HepG2 (cell line): ENCODE data around the gene KCNMA1. TPM values are rescaled to one million over a fixed set of nuclear protein-coding genes. Genes with fewer than 3 reads are reported as not detected.

Source experiments
- ATAC-seq: fragments of 200-7000 bp; cut with Tn5 transposase; 3 replicates; pipeline ENCODE4 v1.9.1; 2020; ENCODE audit warnings: mild to moderate bottlenecking, moderate library complexity
- BruUV-seq: library from RNA; stranded (reverse); fragments of 400-500 nt; replicated peaks from 2 replicates; lab custom pipeline; 2021; lab: Mats Ljungman, UMichigan
- CTCF ChIA-PET: fragments of 300-600 bp; formaldehyde crosslinking; extraction: SDS; loops from one replicate; lab custom pipeline; 2021; ENCODE audit warnings: low total read pairs, inconsistent platforms, low intra/inter-chr PET ratio; lab: Yijun Ruan, JAX
- POLR2A ChIA-PET: fragments of 350-600 bp; sonication (Branson Sonifier 250); formaldehyde crosslinking; loops from one replicate; lab custom pipeline; 2020; ENCODE audit warnings: antibody characterized with exemption, inconsistent platforms; lab: Yijun Ruan, JAX
- DNase-seq: peaks from one replicate; pipeline ENCODE4 v3.0.0-alpha.2; 2015; ENCODE audit warnings: low spot score
- FAIRE-seq: peaks from 3 replicates; lab custom pipeline; 2011; peaks lifted over from hg19 to GRCh38; lab: Jason Lieb, UNC
- H2AFZ ChIP-seq: one replicate; pipeline ENCODE4 v1.6.1; 2011; ENCODE audit warnings: low read length, inconsistent platforms
- H3K27ac ChIP-seq: fragments of 300-600 bp; 3 replicates; pipeline ENCODE4 v1.8.0; 2011; ENCODE audit warnings: mixed run types, mild to moderate bottlenecking, mixed read lengths, low read length, inconsistent platforms; ENCODE audit not compliant: insufficient read depth; ENCODE audit errors: extremely low read length
- H3K27me3 ChIP-seq, 2 experiments: fragments of 200-600 bp in 1 of 2; 2 replicates in 1 of 2; 3 replicates in 1 of 2; pipeline versions ENCODE4 v1.6.0 to v1.8.0; 2011; ENCODE audit warnings: low read length in 2 of 2, mild to moderate bottlenecking in 2 of 2, moderate library complexity in 2 of 2, inconsistent platforms in 1 of 2; ENCODE audit not compliant: insufficient read depth in 2 of 2, control insufficient read depth in 1 of 2
- H3K36me3 ChIP-seq, 2 experiments: fragments of 200-600 bp in 1 of 2; replicated peaks in 1 of 2; 2 replicates in 1 of 2; 3 replicates in 1 of 2; pipeline versions ENCODE4 v1.5.1 to v1.8.0; 2011; ENCODE audit warnings: low read length in 2 of 2, inconsistent platforms in 1 of 2; ENCODE audit not compliant: insufficient read depth in 2 of 2, control insufficient read depth in 1 of 2
- H3K4me1 ChIP-seq: 2 replicates; pipeline ENCODE4 v1.5.1; 2012; ENCODE audit warnings: low read length, inconsistent platforms; ENCODE audit not compliant: insufficient read depth
- H3K4me2 ChIP-seq: 2 replicates; pipeline ENCODE4 v1.6.0; 2011; ENCODE audit warnings: low read depth, low read length, inconsistent platforms
- H3K4me3 ChIP-seq, 3 experiments: fragments of 200-600 bp in 1 of 3; sonication (generic), shearing (Covaris generic) in 1 of 3; replicated peaks in 1 of 3; 2 replicates each; pipeline ENCODE4 v1.5.1; 2011 to 2016; ENCODE audit warnings: low read length in 3 of 3, inconsistent platforms in 2 of 3, low read depth in 2 of 3, mild to moderate bottlenecking in 2 of 3, control low read depth in 1 of 3, mixed read lengths in 1 of 3; ENCODE audit not compliant: insufficient read depth in 1 of 3
- H3K79me2 ChIP-seq: one replicate; pipeline ENCODE4 v1.6.1; 2011; ENCODE audit warnings: low read length, inconsistent platforms; ENCODE audit not compliant: insufficient read depth
- H3K9ac ChIP-seq: 2 replicates; pipeline ENCODE4 v1.6.0; 2011; ENCODE audit warnings: mild to moderate bottlenecking, low read depth, low read length, inconsistent platforms; ENCODE audit not compliant: insufficient read depth
- H3K9me3 ChIP-seq: 2 replicates; pipeline ENCODE4 v1.5.1; 2012; ENCODE audit warnings: mild to moderate bottlenecking, low read length
- H4K20me1 ChIP-seq: 2 replicates; pipeline ENCODE4 v1.6.0; 2011; ENCODE audit warnings: inconsistent platforms, mild to moderate bottlenecking, low read length, moderate library complexity; ENCODE audit not compliant: insufficient read depth
- BRD4 ChIP-seq: sonication (generic); formaldehyde crosslinking; IDR thresholded peaks from 2 replicates; pipeline ENCODE4 v1.4.0; 2020; ENCODE audit warnings: missing genetic modification reagents
- HNF4G ChIP-seq, 2 experiments: sonication (generic) in 1 of 2; formaldehyde crosslinking in 1 of 2; IDR thresholded peaks; 2 replicates each; pipeline versions ENCODE4 v1.4.0 to v1.6.1; 2011 to 2020; ENCODE audit warnings: borderline replicate concordance in 2 of 2, low read depth in 2 of 2, mild to moderate bottlenecking in 2 of 2, low read length in 1 of 2, missing genetic modification reagents in 1 of 2, moderate library complexity in 1 of 2
- ZMYM2 ChIP-seq: sonication (generic); formaldehyde crosslinking; IDR thresholded peaks from 2 replicates; pipeline ENCODE4 v1.8.0; 2022; ENCODE audit warnings: mild to moderate bottlenecking, missing genetic modification reagents
- ZNF607 ChIP-seq: sonication (generic); formaldehyde crosslinking; IDR thresholded peaks from 2 replicates; pipeline ENCODE4 v1.5.1; 2020; ENCODE audit warnings: missing genetic modification reagents, mild to moderate bottlenecking, borderline replicate concordance
- ZNF674 ChIP-seq: sonication (generic); formaldehyde crosslinking; IDR thresholded peaks from 2 replicates; pipeline ENCODE4 v1.5.0; 2020; ENCODE audit warnings: low read depth, mild to moderate bottlenecking, missing genetic modification reagents
- ZSCAN22 ChIP-seq: sonication (generic); formaldehyde crosslinking; IDR thresholded peaks from 2 replicates; pipeline ENCODE4 v1.4.0; 2020; ENCODE audit warnings: mild to moderate bottlenecking, missing genetic modification reagents
- WGBS: methylation state at CpG from one replicate; pipeline ENCODE4 v1.1.6; 2017; ENCODE audit warnings: low lambda C conversion rate; 5-methylcytosine and 5-hydroxymethylcytosine counted together
- in situ Hi-C: cut with HindIII; loops from 2 replicates; pipeline ENCODE4 v1.10.0; 2017; ENCODE audit warnings: low pct_unique_long_range_greater_than_20kb; ENCODE audit not compliant: extremely low pct_ligation_motif_present
- intact Hi-C: fragments of 100-400 bp; cut with micrococcal nuclease; formaldehyde crosslinking; loops from one replicate; pipeline ENCODE4 v1.10.0; 2022; ENCODE audit not compliant: unreplicated experiment
- polyA plus RNA-seq, 8 experiments: library from polyadenylated mRNA; depleted of rRNA in 3 of 8; stranded (reverse) in 7 of 8; unstranded in 1 of 8; fragments of >200 nt; fragmentation: Illumina TruSeq in 4 of 8; extraction: Trizol in 4 of 8; gene quantifications; 2 replicates each; pipeline versions ENCODE4 v1.2.1 to v1.2.3, GENCODE V29; 2011 to 2016; ENCODE audit warnings: low read depth in 4 of 8, missing spikeins in 1 of 8, mixed read lengths in 1 of 8; ENCODE audit not compliant: insufficient read depth in 1 of 8
- total RNA-seq, 5 experiments: library from RNA; depleted of rRNA; stranded (reverse); fragments of >200 nt; fragmentation: Illumina TruSeq; extraction: Trizol; gene quantifications; 2 replicates each; pipeline ENCODE4 v1.2.3, GENCODE V29; 2016; ENCODE audit warnings: low read depth in 1 of 5
- TF ChIP-seq, protein P1 (sequence below): sonication (generic); formaldehyde crosslinking; IDR thresholded peaks from 2 replicates; pipeline ENCODE4 v1.4.0; 2020; ENCODE audit warnings: mild to moderate bottlenecking, missing genetic modification reagents
- TF ChIP-seq, protein P2 (sequence below): sonication (generic); formaldehyde crosslinking; IDR thresholded peaks from 2 replicates; pipeline ENCODE4 v1.4.0; 2020; ENCODE audit warnings: mild to moderate bottlenecking, missing genetic modification reagents
- TF ChIP-seq, protein P3 (sequence below): sonication (generic); formaldehyde crosslinking; IDR thresholded peaks from 2 replicates; pipeline ENCODE4 v1.4.0; 2020; ENCODE audit warnings: missing genetic modification reagents
- TF ChIP-seq, protein P4 (sequence below): sonication (generic); formaldehyde crosslinking; IDR thresholded peaks from 2 replicates; pipeline ENCODE4 v1.4.0; 2020; ENCODE audit warnings: missing genetic modification reagents

Gene KCNMA1
- total and polyA plus RNA-seq, 2 of the 13 experiments (the other 11 are each of a cell fraction or from before 2014, with no cell fraction given) = 0.02 TPM; not detected in 1

DNA sequence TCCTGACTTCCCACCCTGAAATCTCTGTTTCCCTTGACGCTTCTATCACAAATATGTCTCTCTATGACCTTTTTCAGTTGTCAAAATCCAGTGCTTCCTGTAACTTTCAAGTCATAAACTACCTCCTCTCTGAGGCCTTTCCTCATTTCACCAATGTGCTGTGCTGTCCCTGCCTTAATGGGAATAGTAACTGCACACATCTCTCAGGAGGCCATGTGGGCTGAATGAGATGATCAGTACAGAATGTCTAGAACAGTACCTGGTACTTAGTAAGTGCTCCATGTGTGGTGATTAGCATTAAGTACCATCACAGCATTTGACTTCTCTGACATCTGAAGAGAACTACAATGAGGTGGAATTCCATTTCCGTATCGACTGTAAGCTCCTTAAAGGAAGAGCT, 588.5 kb downstream of the KCNMA1 start:
- H3K36me3 ChIP-seq = no peaks in the 10 kb centered on the region
- H3K9me3 ChIP-seq = no peaks in the 10 kb centered on the region
- no peaks in the 10 kb centered on the region for H3K4me1 ChIP-seq
- WGBS = 4% methylated on average over 3 of the region's 3 CpGs
- intact Hi-C loops = no loop called here
- ChIA-PET POLR2A (no interaction called here), CTCF (no interaction called here)
- H3K27ac ChIP-seq = no peak overlapping the region
- H2AFZ ChIP-seq = no peak overlapping the region
- H3K79me2 ChIP-seq = no peaks in the 10 kb centered on the region
- FAIRE-seq = no peak
- no peak for ATAC-seq
- no peak overlapping the region for H3K4me2 ChIP-seq
- no peaks in the 10 kb centered on the region for H4K20me1 ChIP-seq
- in situ Hi-C loops = no loop called here
- no peak for DNase-seq
- no TSS peak for BruUV-seq
- no peak overlapping the region for H3K9ac ChIP-seq
- no peak overlapping the region for H3K4me3 ChIP-seq
- H3K27me3 ChIP-seq = 0 out of 5 replicates have a peak, but pooled peaks cover 0 to 7% of the 10 kb centered on the region in 2 experiments
- TF ChIP-seq, protein P1, sequence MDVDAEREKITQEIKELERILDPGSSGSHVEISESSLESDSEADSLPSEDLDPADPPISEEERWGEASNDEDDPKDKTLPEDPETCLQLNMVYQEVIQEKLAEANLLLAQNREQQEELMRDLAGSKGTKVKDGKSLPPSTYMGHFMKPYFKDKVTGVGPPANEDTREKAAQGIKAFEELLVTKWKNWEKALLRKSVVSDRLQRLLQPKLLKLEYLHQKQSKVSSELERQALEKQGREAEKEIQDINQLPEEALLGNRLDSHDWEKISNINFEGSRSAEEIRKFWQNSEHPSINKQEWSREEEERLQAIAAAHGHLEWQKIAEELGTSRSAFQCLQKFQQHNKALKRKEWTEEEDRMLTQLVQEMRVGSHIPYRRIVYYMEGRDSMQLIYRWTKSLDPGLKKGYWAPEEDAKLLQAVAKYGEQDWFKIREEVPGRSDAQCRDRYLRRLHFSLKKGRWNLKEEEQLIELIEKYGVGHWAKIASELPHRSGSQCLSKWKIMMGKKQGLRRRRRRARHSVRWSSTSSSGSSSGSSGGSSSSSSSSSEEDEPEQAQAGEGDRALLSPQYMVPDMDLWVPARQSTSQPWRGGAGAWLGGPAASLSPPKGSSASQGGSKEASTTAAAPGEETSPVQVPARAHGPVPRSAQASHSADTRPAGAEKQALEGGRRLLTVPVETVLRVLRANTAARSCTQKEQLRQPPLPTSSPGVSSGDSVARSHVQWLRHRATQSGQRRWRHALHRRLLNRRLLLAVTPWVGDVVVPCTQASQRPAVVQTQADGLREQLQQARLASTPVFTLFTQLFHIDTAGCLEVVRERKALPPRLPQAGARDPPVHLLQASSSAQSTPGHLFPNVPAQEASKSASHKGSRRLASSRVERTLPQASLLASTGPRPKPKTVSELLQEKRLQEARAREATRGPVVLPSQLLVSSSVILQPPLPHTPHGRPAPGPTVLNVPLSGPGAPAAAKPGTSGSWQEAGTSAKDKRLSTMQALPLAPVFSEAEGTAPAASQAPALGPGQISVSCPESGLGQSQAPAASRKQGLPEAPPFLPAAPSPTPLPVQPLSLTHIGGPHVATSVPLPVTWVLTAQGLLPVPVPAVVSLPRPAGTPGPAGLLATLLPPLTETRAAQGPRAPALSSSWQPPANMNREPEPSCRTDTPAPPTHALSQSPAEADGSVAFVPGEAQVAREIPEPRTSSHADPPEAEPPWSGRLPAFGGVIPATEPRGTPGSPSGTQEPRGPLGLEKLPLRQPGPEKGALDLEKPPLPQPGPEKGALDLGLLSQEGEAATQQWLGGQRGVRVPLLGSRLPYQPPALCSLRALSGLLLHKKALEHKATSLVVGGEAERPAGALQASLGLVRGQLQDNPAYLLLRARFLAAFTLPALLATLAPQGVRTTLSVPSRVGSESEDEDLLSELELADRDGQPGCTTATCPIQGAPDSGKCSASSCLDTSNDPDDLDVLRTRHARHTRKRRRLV (CRISPR knock-in tag) = no peak
- TF ChIP-seq, protein P2, sequence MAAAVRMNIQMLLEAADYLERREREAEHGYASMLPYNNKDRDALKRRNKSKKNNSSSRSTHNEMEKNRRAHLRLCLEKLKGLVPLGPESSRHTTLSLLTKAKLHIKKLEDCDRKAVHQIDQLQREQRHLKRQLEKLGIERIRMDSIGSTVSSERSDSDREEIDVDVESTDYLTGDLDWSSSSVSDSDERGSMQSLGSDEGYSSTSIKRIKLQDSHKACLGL (CRISPR knock-in tag) = no peak
- TF ChIP-seq ZNF607 (no peak), ZNF674 (CRISPR knock-in tag) (no peak), ZMYM2 (CRISPR knock-in tag) (no peak), BRD4 (CRISPR knock-in tag) (no peak), HNF4G (IDR thresholded peaks at IDR 0.05; ENCODE audit: borderline replicate concordance, low read depth, low read length) (no peak), HNF4G (CRISPR knock-in tag; IDR thresholded peaks at IDR 0.05; ENCODE audit: borderline replicate concordance, low read depth) (no peak), ZSCAN22 (CRISPR knock-in tag) (no peak)
- TF ChIP-seq, protein P3, sequence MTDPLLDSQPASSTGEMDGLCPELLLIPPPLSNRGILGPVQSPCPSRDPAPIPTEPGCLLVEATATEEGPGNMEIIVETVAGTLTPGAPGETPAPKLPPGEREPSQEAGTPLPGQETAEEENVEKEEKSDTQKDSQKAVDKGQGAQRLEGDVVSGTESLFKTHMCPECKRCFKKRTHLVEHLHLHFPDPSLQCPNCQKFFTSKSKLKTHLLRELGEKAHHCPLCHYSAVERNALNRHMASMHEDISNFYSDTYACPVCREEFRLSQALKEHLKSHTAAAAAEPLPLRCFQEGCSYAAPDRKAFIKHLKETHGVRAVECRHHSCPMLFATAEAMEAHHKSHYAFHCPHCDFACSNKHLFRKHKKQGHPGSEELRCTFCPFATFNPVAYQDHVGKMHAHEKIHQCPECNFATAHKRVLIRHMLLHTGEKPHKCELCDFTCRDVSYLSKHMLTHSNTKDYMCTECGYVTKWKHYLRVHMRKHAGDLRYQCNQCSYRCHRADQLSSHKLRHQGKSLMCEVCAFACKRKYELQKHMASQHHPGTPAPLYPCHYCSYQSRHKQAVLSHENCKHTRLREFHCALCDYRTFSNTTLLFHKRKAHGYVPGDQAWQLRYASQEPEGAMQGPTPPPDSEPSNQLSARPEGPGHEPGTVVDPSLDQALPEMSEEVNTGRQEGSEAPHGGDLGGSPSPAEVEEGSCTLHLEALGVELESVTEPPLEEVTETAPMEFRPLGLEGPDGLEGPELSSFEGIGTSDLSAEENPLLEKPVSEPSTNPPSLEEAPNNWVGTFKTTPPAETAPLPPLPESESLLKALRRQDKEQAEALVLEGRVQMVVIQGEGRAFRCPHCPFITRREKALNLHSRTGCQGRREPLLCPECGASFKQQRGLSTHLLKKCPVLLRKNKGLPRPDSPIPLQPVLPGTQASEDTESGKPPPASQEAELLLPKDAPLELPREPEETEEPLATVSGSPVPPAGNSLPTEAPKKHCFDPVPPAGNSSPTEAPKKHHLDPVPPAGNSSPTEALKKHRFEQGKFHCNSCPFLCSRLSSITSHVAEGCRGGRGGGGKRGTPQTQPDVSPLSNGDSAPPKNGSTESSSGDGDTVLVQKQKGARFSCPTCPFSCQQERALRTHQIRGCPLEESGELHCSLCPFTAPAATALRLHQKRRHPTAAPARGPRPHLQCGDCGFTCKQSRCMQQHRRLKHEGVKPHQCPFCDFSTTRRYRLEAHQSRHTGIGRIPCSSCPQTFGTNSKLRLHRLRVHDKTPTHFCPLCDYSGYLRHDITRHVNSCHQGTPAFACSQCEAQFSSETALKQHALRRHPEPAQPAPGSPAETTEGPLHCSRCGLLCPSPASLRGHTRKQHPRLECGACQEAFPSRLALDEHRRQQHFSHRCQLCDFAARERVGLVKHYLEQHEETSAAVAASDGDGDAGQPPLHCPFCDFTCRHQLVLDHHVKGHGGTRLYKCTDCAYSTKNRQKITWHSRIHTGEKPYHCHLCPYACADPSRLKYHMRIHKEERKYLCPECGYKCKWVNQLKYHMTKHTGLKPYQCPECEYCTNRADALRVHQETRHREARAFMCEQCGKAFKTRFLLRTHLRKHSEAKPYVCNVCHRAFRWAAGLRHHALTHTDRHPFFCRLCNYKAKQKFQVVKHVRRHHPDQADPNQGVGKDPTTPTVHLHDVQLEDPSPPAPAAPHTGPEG (CRISPR knock-in tag) = no peak
- TF ChIP-seq, protein P4, sequence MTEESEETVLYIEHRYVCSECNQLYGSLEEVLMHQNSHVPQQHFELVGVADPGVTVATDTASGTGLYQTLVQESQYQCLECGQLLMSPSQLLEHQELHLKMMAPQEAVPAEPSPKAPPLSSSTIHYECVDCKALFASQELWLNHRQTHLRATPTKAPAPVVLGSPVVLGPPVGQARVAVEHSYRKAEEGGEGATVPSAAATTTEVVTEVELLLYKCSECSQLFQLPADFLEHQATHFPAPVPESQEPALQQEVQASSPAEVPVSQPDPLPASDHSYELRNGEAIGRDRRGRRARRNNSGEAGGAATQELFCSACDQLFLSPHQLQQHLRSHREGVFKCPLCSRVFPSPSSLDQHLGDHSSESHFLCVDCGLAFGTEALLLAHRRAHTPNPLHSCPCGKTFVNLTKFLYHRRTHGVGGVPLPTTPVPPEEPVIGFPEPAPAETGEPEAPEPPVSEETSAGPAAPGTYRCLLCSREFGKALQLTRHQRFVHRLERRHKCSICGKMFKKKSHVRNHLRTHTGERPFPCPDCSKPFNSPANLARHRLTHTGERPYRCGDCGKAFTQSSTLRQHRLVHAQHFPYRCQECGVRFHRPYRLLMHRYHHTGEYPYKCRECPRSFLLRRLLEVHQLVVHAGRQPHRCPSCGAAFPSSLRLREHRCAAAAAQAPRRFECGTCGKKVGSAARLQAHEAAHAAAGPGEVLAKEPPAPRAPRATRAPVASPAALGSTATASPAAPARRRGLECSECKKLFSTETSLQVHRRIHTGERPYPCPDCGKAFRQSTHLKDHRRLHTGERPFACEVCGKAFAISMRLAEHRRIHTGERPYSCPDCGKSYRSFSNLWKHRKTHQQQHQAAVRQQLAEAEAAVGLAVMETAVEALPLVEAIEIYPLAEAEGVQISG (CRISPR knock-in tag) = no peak
